Inferior parietal cortex (tissue), 1 donor: ENCODE data around the gene TMEM17.

Experiments
- DNase-seq: peaks from one replicate; pipeline ENCODE4 v3.0.0-alpha.2; 2016; ENCODE audit errors: extremely low spot score

The TMEM17 gene

GRCh38 chr2:62456721-62457539, 49.1 kb downstream of the TMEM17 start:
- peak; percentile 74 for DNase-seq

- no peak for DNase-seq
Measured at GRCh38 chr2:62455957-62456692, 49.9 kb downstream of the TMEM17 start.

- no peak for DNase-seq
Measured at GRCh38 chr2:62453955-62454354, 52.0 kb downstream of the TMEM17 start.

GRCh38 chr2:62452701-62453454, 53.1 kb downstream of the TMEM17 start:
- no peak for DNase-seq

GRCh38 chr2:62450716-62451191, 55.2 kb downstream of the TMEM17 start:
- DNase-seq: no peak
